A204.1 (cell line): ENCODE results near the gene MCMBP.
"Not testable (repeated sequence)": the region's sequence is repeated elsewhere in the genome, so short reads cannot be mapped to it uniquely, and the experiment has no call there.

ENCODE experiments used
- FAIRE-seq: peaks from 2 replicates; lab custom pipeline; 2012; peaks lifted over from hg19 to GRCh38; lab: Jason Lieb, UNC

Gene MCMBP

GRCh38 chr10:119829429-119829828, 43.2 kb downstream of the MCMBP start:
- FAIRE-seq, result no peak

- FAIRE-seq, result no peak
These were observed 45.2 kb downstream of the MCMBP start for GRCh38 chr10:119827430-119827829.

GRCh38 chr10:119826771-119827170, 45.9 kb downstream of the MCMBP start:
- FAIRE-seq, result no peak

GRCh38 chr10:119824299-119824698, 48.3 kb downstream of the MCMBP start:
- FAIRE-seq, result no peak

- no peak for FAIRE-seq
These were observed 51.5 kb downstream of the MCMBP start for GRCh38 chr10:119821182-119821581.

GRCh38 chr10:119818889-119819270, 53.8 kb downstream of the MCMBP start:
- no peak for FAIRE-seq

GRCh38 chr10:119817991-119818888, 54.4 kb downstream of the MCMBP start:
- FAIRE-seq, result no peak

- FAIRE-seq, result no peak
These were observed 57.0 kb downstream of the MCMBP start for GRCh38 chr10:119815671-119816070.

- FAIRE-seq, result no peak
These were observed 60.0 kb downstream of the MCMBP start for GRCh38 chr10:119812684-119813083.

GRCh38 chr10:119811122-119811521, 61.5 kb downstream of the MCMBP start:
- FAIRE-seq, result no peak

- no peak for FAIRE-seq
These were observed 64.5 kb downstream of the MCMBP start for GRCh38 chr10:119807960-119808697.

- no peak for FAIRE-seq
These were observed 66.1 kb downstream of the MCMBP start for GRCh38 chr10:119806334-119807130.

GRCh38 chr10:119805702-119806230, 66.9 kb downstream of the MCMBP start:
- FAIRE-seq, result no peak

- no peak for FAIRE-seq
These were observed 69.4 kb downstream of the MCMBP start for GRCh38 chr10:119803264-119803663.

GRCh38 chr10:119801998-119802538, 70.6 kb downstream of the MCMBP start:
- no peak for FAIRE-seq

- FAIRE-seq, result no peak
These were observed 71.5 kb downstream of the MCMBP start for GRCh38 chr10:119801176-119801575.

GRCh38 chr10:119796039-119796438, 76.6 kb downstream of the MCMBP start:
- no peak for FAIRE-seq

- FAIRE-seq, result not testable (repeated sequence)
These were observed 77.5 kb downstream of the MCMBP start for GRCh38 chr10:119795101-119795500.

GRCh38 chr10:119786117-119786769, 86.4 kb downstream of the MCMBP start:
- no peak for FAIRE-seq

- no peak for FAIRE-seq
These were observed 88.1 kb downstream of the MCMBP start for GRCh38 chr10:119784340-119785067.

GRCh38 chr10:119783665-119784027, 89.0 kb downstream of the MCMBP start:
- no peak for FAIRE-seq
